Keratinocyte (primary cell): ENCODE measurements around the gene PITPNM3. TPM values are rescaled to one million over a fixed set of nuclear protein-coding genes. Genes with fewer than 3 reads are reported as not detected.

Experiments used
- DNase-seq: peaks from one replicate; pipeline ENCODE4 v3.0.0-alpha.2; 2011; ENCODE audit warnings: low read depth, missing footprints, low spot score
- FAIRE-seq: peaks from 2 replicates; lab custom pipeline; 2011; peaks lifted over from hg19 to GRCh38; lab: Jason Lieb, UNC
- H2AFZ ChIP-seq: 2 replicates; pipeline ENCODE4 v1.6.0; 2012; ENCODE audit warnings: low read length, control low read depth, inconsistent platforms; ENCODE audit not compliant: control insufficient read depth
- H3K27ac ChIP-seq: 2 replicates; pipeline ENCODE4 v1.5.1; 2011; ENCODE audit warnings: low read length; ENCODE audit not compliant: control insufficient read depth, insufficient read depth
- H3K27me3 ChIP-seq: 3 replicates; pipeline ENCODE4 v1.6.0; 2011; ENCODE audit warnings: low read length; ENCODE audit not compliant: control insufficient read depth, insufficient read depth; ENCODE audit errors: extremely low read depth
- H3K36me3 ChIP-seq, 2 experiments: 2 replicates in 1 of 2; 3 replicates in 1 of 2; pipeline ENCODE4 v1.5.1; 2011; ENCODE audit warnings: low read length in 2 of 2, mild to moderate bottlenecking in 1 of 2; ENCODE audit not compliant: control insufficient read depth in 2 of 2, insufficient read depth in 2 of 2; ENCODE audit errors: extremely low read depth in 1 of 2
- H3K4me1 ChIP-seq: 3 replicates; pipeline ENCODE4 v1.5.1; 2011; ENCODE audit warnings: low read length; ENCODE audit not compliant: control insufficient read depth, insufficient read depth; ENCODE audit errors: extremely low read depth
- H3K4me2 ChIP-seq: 3 replicates; pipeline ENCODE4 v1.6.0; 2011; ENCODE audit warnings: low read depth, low read length; ENCODE audit not compliant: control insufficient read depth, insufficient read depth; ENCODE audit errors: extremely low read depth
- H3K4me3 ChIP-seq, 3 experiments: fragments of 200-600 bp in 1 of 3; sonication (generic) in 1 of 3; 2 replicates in 2 of 3; 3 replicates in 1 of 3; pipeline ENCODE4 v1.5.1; 2011 to 2016; ENCODE audit warnings: low read length in 3 of 3, mild to moderate bottlenecking in 3 of 3, control low read depth in 2 of 3, inconsistent platforms in 1 of 3, low read depth in 1 of 3, mixed read lengths in 1 of 3, mixed run types in 1 of 3, moderate library complexity in 1 of 3; ENCODE audit not compliant: control insufficient read depth in 2 of 3, insufficient read depth in 2 of 3; ENCODE audit errors: extremely low read depth in 1 of 3
- H3K79me2 ChIP-seq: 2 replicates; pipeline ENCODE4 v1.6.0; 2012; ENCODE audit warnings: low read length; ENCODE audit not compliant: control insufficient read depth, insufficient read depth
- H3K9ac ChIP-seq: 3 replicates; pipeline ENCODE4 v1.6.0; 2011; ENCODE audit warnings: low read length; ENCODE audit not compliant: control insufficient read depth, insufficient read depth; ENCODE audit errors: extremely low read depth
- H3K9me1 ChIP-seq: 3 replicates; pipeline ENCODE4 v1.6.0; 2011; ENCODE audit warnings: low read length; ENCODE audit not compliant: control insufficient read depth, insufficient read depth; ENCODE audit errors: extremely low read depth
- H3K9me3 ChIP-seq: 2 replicates; pipeline ENCODE4 v1.5.1; 2012; ENCODE audit warnings: low read depth, low read length; ENCODE audit not compliant: control insufficient read depth
- H4K20me1 ChIP-seq: 3 replicates; pipeline ENCODE4 v1.6.0; 2011; ENCODE audit warnings: low read length; ENCODE audit not compliant: control insufficient read depth, insufficient read depth; ENCODE audit errors: extremely low read depth
- EZH2 ChIP-seq: IDR thresholded peaks from one replicate; pipeline ENCODE4 v1.6.1; 2012; ENCODE audit warnings: inconsistent platforms, mild to moderate bottlenecking, low read length, moderate library complexity
- dilution Hi-C: fragments of 300-500 bp; cut with MboI; formaldehyde crosslinking; loops from one replicate; pipeline ENCODE4 v1.7.0; 2020; ENCODE audit warnings: low sequenced_read_pairs; ENCODE audit not compliant: extremely low pct_ligation_motif_present
- polyA plus RNA-seq, 5 experiments: library from polyadenylated mRNA; depleted of rRNA in 3 of 5; stranded (reverse) in 3 of 5; stranded (forward) in 1 of 5; unstranded in 1 of 5; fragments of >200 nt; gene quantifications; 1 replicate in 1 of 5; 2 replicates in 3 of 5; 3 replicates in 1 of 5; pipeline versions ENCODE4 v1.2.1 to v1.2.3, GENCODE V29; 2011 to 2012; ENCODE audit warnings: missing spikeins in 2 of 5, low read depth in 1 of 5, low replicate concordance in 1 of 5
- TF ChIP-seq, protein P1 (sequence below), 3 experiments: IDR thresholded peaks in 1 of 3; conservative IDR thresholded peaks in 1 of 3; optimal IDR thresholded peaks in 1 of 3; 2 replicates in 2 of 3; 3 replicates in 1 of 3; pipeline versions ENCODE3 to v1.5.1; 2011; ENCODE audit warnings: low read length in 3 of 3, mild to moderate bottlenecking in 3 of 3, moderate library complexity in 2 of 3, control low read depth in 1 of 3, inconsistent platforms in 1 of 3; ENCODE audit not compliant: insufficient read depth in 2 of 3; ENCODE audit errors: extremely low read depth in 1 of 3

Gene PITPNM3
- polyA plus RNA-seq, 1 donor (not counting 4 experiments of a cell fraction or from before 2014, with no cell fraction given), result 7.7 TPM

DNA sequence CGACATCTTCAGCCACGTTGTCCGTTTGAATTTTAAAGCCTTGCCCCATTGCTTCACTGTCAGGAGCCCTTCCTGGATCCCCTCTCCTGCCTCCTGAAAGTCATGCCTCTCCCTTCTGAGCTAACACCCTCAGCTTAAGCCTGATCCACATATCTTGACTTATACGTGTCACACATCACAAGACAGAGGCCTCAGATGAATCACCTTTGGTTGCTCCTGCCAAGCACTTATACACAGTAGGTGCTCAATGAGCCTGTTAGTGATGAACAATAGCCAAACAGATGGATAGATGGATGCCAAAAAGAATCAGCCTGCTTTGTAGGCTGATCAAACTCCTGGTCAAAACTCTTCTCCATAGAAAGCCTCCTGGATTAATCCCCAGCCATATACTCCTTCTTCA lies 31.8 kb downstream of the PITPNM3 start:
- Histone ChIP-seq H3K9ac (no peak overlapping the region), H3K79me2 (no peaks in the 10 kb centered on the region), H2AFZ (no peak overlapping the region), H3K9me3 (no peaks in the 10 kb centered on the region), H3K4me1 (peaks cover 9% of the 10 kb centered on the region), H3K9me1 (no peaks in the 10 kb centered on the region), H3K36me3 (peaks cover 0 to 3% of the 10 kb centered on the region in 2 experiments), H3K4me3 (no peak overlapping the region), H3K27me3 (no peaks in the 10 kb centered on the region), H3K27ac (no peak overlapping the region), H3K4me2 (no peak overlapping the region), H4K20me1 (no peaks in the 10 kb centered on the region)
- DNase-seq (no peak), FAIRE-seq (peak; percentile 86)
- TF ChIP-seq, protein P1, sequence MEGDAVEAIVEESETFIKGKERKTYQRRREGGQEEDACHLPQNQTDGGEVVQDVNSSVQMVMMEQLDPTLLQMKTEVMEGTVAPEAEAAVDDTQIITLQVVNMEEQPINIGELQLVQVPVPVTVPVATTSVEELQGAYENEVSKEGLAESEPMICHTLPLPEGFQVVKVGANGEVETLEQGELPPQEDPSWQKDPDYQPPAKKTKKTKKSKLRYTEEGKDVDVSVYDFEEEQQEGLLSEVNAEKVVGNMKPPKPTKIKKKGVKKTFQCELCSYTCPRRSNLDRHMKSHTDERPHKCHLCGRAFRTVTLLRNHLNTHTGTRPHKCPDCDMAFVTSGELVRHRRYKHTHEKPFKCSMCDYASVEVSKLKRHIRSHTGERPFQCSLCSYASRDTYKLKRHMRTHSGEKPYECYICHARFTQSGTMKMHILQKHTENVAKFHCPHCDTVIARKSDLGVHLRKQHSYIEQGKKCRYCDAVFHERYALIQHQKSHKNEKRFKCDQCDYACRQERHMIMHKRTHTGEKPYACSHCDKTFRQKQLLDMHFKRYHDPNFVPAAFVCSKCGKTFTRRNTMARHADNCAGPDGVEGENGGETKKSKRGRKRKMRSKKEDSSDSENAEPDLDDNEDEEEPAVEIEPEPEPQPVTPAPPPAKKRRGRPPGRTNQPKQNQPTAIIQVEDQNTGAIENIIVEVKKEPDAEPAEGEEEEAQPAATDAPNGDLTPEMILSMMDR (optimal IDR thresholded peaks at IDR 0.05 in 1 of 3, IDR thresholded peaks at IDR 0.05 in 1 of 3, conservative IDR thresholded peaks at IDR 0.05 in 1 of 3; ENCODE audit: extremely low read depth in 1 of 3, insufficient read depth in 2 of 3, low read length in 3 of 3), result no peak
- TF ChIP-seq EZH2, result no peak
- dilution Hi-C loops, result no loop called here

DNA sequence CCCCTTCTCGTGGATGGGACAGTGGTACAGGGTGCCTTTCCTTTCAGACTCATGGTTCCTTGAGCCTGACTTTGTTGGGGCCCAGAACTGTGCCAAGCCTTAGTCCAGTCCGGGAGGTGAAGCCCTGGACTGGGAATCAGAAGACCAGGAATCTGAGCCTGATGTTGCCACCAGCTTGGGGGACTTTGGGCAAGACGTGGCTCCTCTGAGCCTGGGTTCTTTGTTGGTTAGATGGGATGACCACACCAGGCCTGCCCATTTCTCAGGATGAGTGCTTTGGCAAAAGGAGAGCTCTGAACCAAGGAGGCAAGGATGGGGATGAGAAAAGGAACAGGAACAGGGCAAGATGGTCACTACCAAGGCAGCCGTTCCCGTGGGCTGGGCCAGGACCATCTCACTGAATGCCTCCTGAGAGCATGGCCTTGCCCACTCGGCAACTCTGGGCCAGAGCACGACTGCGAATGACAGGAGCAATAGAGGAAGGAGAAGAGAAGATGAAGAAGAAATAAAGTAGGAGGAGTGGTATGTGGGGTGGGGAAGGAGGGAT lies 32.5 kb downstream of the PITPNM3 start:
- H3K4me2 ChIP-seq, result no peak overlapping the region
- no peak for FAIRE-seq

More for the DNA sequence above, 32.5 kb downstream of the PITPNM3 start:
- TF ChIP-seq, protein P1 (optimal IDR thresholded peaks at IDR 0.05 in 1 of 3, IDR thresholded peaks at IDR 0.05 in 1 of 3, conservative IDR thresholded peaks at IDR 0.05 in 1 of 3; ENCODE audit: extremely low read depth in 1 of 3, insufficient read depth in 2 of 3, low read length in 3 of 3), result no peak
- TF ChIP-seq EZH2, result no peak
- no peaks in the 10 kb centered on the region for H3K9me1 ChIP-seq
- no peaks in the 10 kb centered on the region for H4K20me1 ChIP-seq
- no peak for DNase-seq
- no peak overlapping the region for H2AFZ ChIP-seq
- no peaks in the 10 kb centered on the region for H3K79me2 ChIP-seq
- dilution Hi-C loops, result no loop called here
- no peak overlapping the region for H3K9ac ChIP-seq
- H3K36me3 ChIP-seq, result peaks cover 0 to 3% of the 10 kb centered on the region in 2 experiments
- no peaks in the 10 kb centered on the region for H3K9me3 ChIP-seq
- no peaks in the 10 kb centered on the region for H3K27me3 ChIP-seq
- no peak overlapping the region for H3K27ac ChIP-seq
- H3K4me1 ChIP-seq, result peaks cover 9% of the 10 kb centered on the region
- no peak overlapping the region for H3K4me3 ChIP-seq
